Measurements from ENCODE around the gene LHX3. TPM values are rescaled to one million over a fixed set of nuclear protein-coding genes. Genes with fewer than 3 reads are reported as not detected.

The LHX3 gene
- total and polyA plus RNA-seq, 4 donors, result not detected

- Histone ChIP-seq H3K27me3 (ENCODE audit: control insufficient read depth in 3 of 3, insufficient read depth in 3 of 3, low read length in 2 of 3) (no peaks in the 10 kb centered on the region), H3K4me1 (ENCODE audit: control insufficient read depth in 5 of 5, insufficient read depth in 5 of 5, low read length in 5 of 5) (no peaks in the 10 kb centered on the region), H3K27ac (ENCODE audit: low read depth in 1 of 2, low read length in 1 of 2) (no peak overlapping the region), H3K9me3 (ENCODE audit: control insufficient read depth in 4 of 4, insufficient read depth in 3 of 4, low read length in 3 of 4) (no peaks in the 10 kb centered on the region), H3K4me3 (no peak overlapping the region), H3K9ac (ENCODE audit: insufficient read depth in 1 of 2, low read length in 2 of 2) (no peak overlapping the region), H3K36me3 (ENCODE audit: control insufficient read depth in 4 of 4, insufficient read depth in 4 of 4, low read length in 4 of 4) (peaks cover 0 to 20% (median 4%) of the 10 kb centered on the region in 4 donors)
- TF ChIP-seq CTCF (IDR thresholded peaks at IDR 0.05; ENCODE audit: control extremely low read depth, extremely low read depth), result no peak
- no peak for ATAC-seq (ENCODE audit: insufficient read depth, low FRiP score)
- 93 to 95% methylated on average over 30 of the region's 30 CpGs for WGBS, 2 donors
- DNase-seq, result no peak
These were observed 21.9 kb upstream of the LHX3 start for GRCh38 chr9:136226680-136227407.

- peak; percentile 32 for TF ChIP-seq CTCF (IDR thresholded peaks at IDR 0.05; ENCODE audit: control extremely low read depth, extremely low read depth)
- no peak overlapping the region for H3K27ac ChIP-seq (ENCODE audit: low read depth in 1 of 2, low read length in 1 of 2)
- ATAC-seq (ENCODE audit: insufficient read depth, low FRiP score) (no peak), DNase-seq (peak; percentile 36 to 53 (median 45))
- H3K4me1 ChIP-seq (ENCODE audit: control insufficient read depth in 5 of 5, insufficient read depth in 5 of 5, low read length in 5 of 5), result no peaks in the 10 kb centered on the region
- no peak overlapping the region for H3K4me3 ChIP-seq
- no peaks in the 10 kb centered on the region for H3K9me3 ChIP-seq (ENCODE audit: control insufficient read depth in 4 of 4, insufficient read depth in 3 of 4, low read length in 3 of 4)
- no peak overlapping the region for H3K9ac ChIP-seq (ENCODE audit: insufficient read depth in 1 of 2, low read length in 2 of 2)
- no peaks in the 10 kb centered on the region for H3K27me3 ChIP-seq (ENCODE audit: control insufficient read depth in 3 of 3, insufficient read depth in 3 of 3, low read length in 2 of 3)
- peaks cover 0 to 24% (median 4%) of the 10 kb centered on the region in 4 donors for H3K36me3 ChIP-seq (ENCODE audit: control insufficient read depth in 4 of 4, insufficient read depth in 4 of 4, low read length in 4 of 4)
- 67 to 75% methylated on average over 30 of the region's 30 CpGs for WGBS, 2 donors
These were observed 21.1 kb upstream of the LHX3 start for GRCh38 chr9:136225748-136226679.

DNA sequence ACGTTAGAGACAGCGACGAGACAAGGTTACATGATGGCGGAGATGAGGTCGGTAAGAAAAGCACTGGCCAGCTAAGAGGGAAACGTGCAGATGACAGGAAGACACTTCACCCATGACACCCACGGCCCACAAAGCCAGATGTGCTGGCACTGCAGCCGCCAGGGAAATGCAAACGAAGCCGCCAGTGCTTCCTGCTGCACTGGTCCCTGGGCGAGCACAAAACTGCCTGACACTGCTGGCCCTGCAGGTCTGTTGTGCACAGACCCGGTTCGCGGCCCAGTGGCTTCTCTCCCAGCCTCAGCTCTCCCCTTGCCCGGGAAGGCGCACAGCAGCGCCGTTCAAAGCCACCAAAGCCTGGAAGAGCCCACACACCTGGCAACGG is 20.4 kb upstream of the LHX3 start:
- ATAC-seq (ENCODE audit: insufficient read depth, low FRiP score), result no peak
- H3K4me1 ChIP-seq (ENCODE audit: control insufficient read depth in 5 of 5, insufficient read depth in 5 of 5, low read length in 5 of 5), result no peaks in the 10 kb centered on the region
- no peak for DNase-seq
- H3K9ac ChIP-seq (ENCODE audit: insufficient read depth in 1 of 2, low read length in 2 of 2), result no peak overlapping the region
- H3K27me3 ChIP-seq (ENCODE audit: control insufficient read depth in 3 of 3, insufficient read depth in 3 of 3, low read length in 2 of 3), result no peaks in the 10 kb centered on the region
- no peak for TF ChIP-seq CTCF (IDR thresholded peaks at IDR 0.05; ENCODE audit: control extremely low read depth, extremely low read depth)
- no peak overlapping the region for H3K4me3 ChIP-seq
- peaks cover 0 to 24% (median 4%) of the 10 kb centered on the region in 4 donors for H3K36me3 ChIP-seq (ENCODE audit: control insufficient read depth in 4 of 4, insufficient read depth in 4 of 4, low read length in 4 of 4)
- no peaks in the 10 kb centered on the region for H3K9me3 ChIP-seq (ENCODE audit: control insufficient read depth in 4 of 4, insufficient read depth in 3 of 4, low read length in 3 of 4)
- no peak overlapping the region for H3K27ac ChIP-seq (ENCODE audit: low read depth in 1 of 2, low read length in 1 of 2)
- WGBS, 2 donors, result 78 to 86% methylated on average over 19 of the region's 19 CpGs
